ENCODE measurements around the gene HK3.

Gene HK3

GRCh38 chr5:176899296-176899891, at the start of gene HK3:
Gene HK3 (minus strand): TSS chr5:176899346. CDS start chr5:176896159, 3,187 bp downstream.
- Mint-ChIP-seq H3K27me3 (peaks cover 4% of the 10 kb centered on the region), H3K27ac (peak within 1 kb of the TSS; percentile 59), H3K36me3 (peaks cover 7% of the 10 kb centered on the region), H3K9me3 (ENCODE audit: low read depth) (no peaks in the 10 kb centered on the region), H3K4me3 (no peak within 1 kb of the TSS), H3K4me1 (ENCODE audit: low read depth) (peaks cover 34% of the 10 kb centered on the region)

GRCh38 chr5:176948458-176948857, 49.3 kb upstream of the HK3 start:
- Mint-ChIP-seq H3K36me3 (peaks cover 13% of the 10 kb centered on the region), H3K9me3 (ENCODE audit: low read depth) (no peaks in the 10 kb centered on the region), H3K4me3 (no peak overlapping the region), H3K27ac (no peak overlapping the region), H3K27me3 (no peaks in the 10 kb centered on the region), H3K4me1 (ENCODE audit: low read depth) (no peaks in the 10 kb centered on the region)

GRCh38 chr5:176947847-176948246, 48.7 kb upstream of the HK3 start:
- H3K4me1 Mint-ChIP-seq (ENCODE audit: low read depth), result no peaks in the 10 kb centered on the region
- H3K4me3 Mint-ChIP-seq, result no peak overlapping the region
- peak overlapping the region; percentile 50 for H3K27ac Mint-ChIP-seq
- no peaks in the 10 kb centered on the region for H3K27me3 Mint-ChIP-seq
- H3K36me3 Mint-ChIP-seq, result peaks cover 16% of the 10 kb centered on the region
- no peaks in the 10 kb centered on the region for H3K9me3 Mint-ChIP-seq (ENCODE audit: low read depth)

- Mint-ChIP-seq H3K4me1 (ENCODE audit: low read depth) (no peaks in the 10 kb centered on the region), H3K27me3 (no peaks in the 10 kb centered on the region), H3K4me3 (no peak overlapping the region), H3K9me3 (ENCODE audit: low read depth) (no peaks in the 10 kb centered on the region), H3K36me3 (peaks cover 13% of the 10 kb centered on the region), H3K27ac (no peak overlapping the region)
Observed at GRCh38 chr5:176944268-176944667, 45.1 kb upstream of the HK3 start.

GRCh38 chr5:176943816-176944215, 44.7 kb upstream of the HK3 start:
- H3K4me3 Mint-ChIP-seq, result no peak overlapping the region
- no peak overlapping the region for H3K27ac Mint-ChIP-seq
- no peaks in the 10 kb centered on the region for H3K9me3 Mint-ChIP-seq (ENCODE audit: low read depth)
- no peaks in the 10 kb centered on the region for H3K4me1 Mint-ChIP-seq (ENCODE audit: low read depth)
- H3K36me3 Mint-ChIP-seq, result peaks cover 13% of the 10 kb centered on the region
- H3K27me3 Mint-ChIP-seq, result no peaks in the 10 kb centered on the region

- no peaks in the 10 kb centered on the region for H3K27me3 Mint-ChIP-seq
- H3K4me1 Mint-ChIP-seq (ENCODE audit: low read depth), result no peaks in the 10 kb centered on the region
- no peak overlapping the region for H3K27ac Mint-ChIP-seq
- H3K4me3 Mint-ChIP-seq, result no peak overlapping the region
- peaks cover 13% of the 10 kb centered on the region for H3K36me3 Mint-ChIP-seq
- H3K9me3 Mint-ChIP-seq (ENCODE audit: low read depth), result no peaks in the 10 kb centered on the region
Observed at GRCh38 chr5:176941951-176942350, 42.8 kb upstream of the HK3 start.

- Mint-ChIP-seq H3K9me3 (ENCODE audit: low read depth) (no peaks in the 10 kb centered on the region), H3K27ac (no peak overlapping the region), H3K27me3 (no peaks in the 10 kb centered on the region), H3K4me3 (no peak overlapping the region), H3K36me3 (peaks cover 22% of the 10 kb centered on the region), H3K4me1 (ENCODE audit: low read depth) (peaks cover 15% of the 10 kb centered on the region)
Observed at GRCh38 chr5:176938472-176938871, 39.3 kb upstream of the HK3 start.

- Mint-ChIP-seq H3K4me3 (no peak overlapping the region), H3K27ac (peak overlapping the region; percentile 46), H3K4me1 (ENCODE audit: low read depth) (peaks cover 25% of the 10 kb centered on the region), H3K27me3 (no peaks in the 10 kb centered on the region), H3K9me3 (ENCODE audit: low read depth) (no peaks in the 10 kb centered on the region), H3K36me3 (peaks cover 15% of the 10 kb centered on the region)
Observed at GRCh38 chr5:176935017-176935416, 35.9 kb upstream of the HK3 start.

GRCh38 chr5:176934309-176934930, 35.3 kb upstream of the HK3 start:
- Mint-ChIP-seq H3K27me3 (no peaks in the 10 kb centered on the region), H3K9me3 (ENCODE audit: low read depth) (no peaks in the 10 kb centered on the region), H3K36me3 (peaks cover 15% of the 10 kb centered on the region), H3K27ac (peak overlapping the region; percentile 46), H3K4me1 (ENCODE audit: low read depth) (peaks cover 31% of the 10 kb centered on the region), H3K4me3 (no peak overlapping the region)

- Mint-ChIP-seq H3K9me3 (ENCODE audit: low read depth) (no peaks in the 10 kb centered on the region), H3K36me3 (peaks cover 5% of the 10 kb centered on the region), H3K4me1 (ENCODE audit: low read depth) (peaks cover 16% of the 10 kb centered on the region), H3K4me3 (no peak overlapping the region), H3K27ac (no peak overlapping the region), H3K27me3 (no peaks in the 10 kb centered on the region)
Observed at GRCh38 chr5:176929654-176930053, 30.5 kb upstream of the HK3 start.

- H3K4me1 Mint-ChIP-seq (ENCODE audit: low read depth), result peaks cover 16% of the 10 kb centered on the region
Observed at GRCh38 chr5:176927562-176927961, 28.4 kb upstream of the HK3 start.

GRCh38 chr5:176922817-176923216, 23.7 kb upstream of the HK3 start:
- Mint-ChIP-seq H3K4me1 (ENCODE audit: low read depth) (peaks cover 7% of the 10 kb centered on the region), H3K4me3 (no peak overlapping the region), H3K27ac (no peak overlapping the region), H3K9me3 (ENCODE audit: low read depth) (no peaks in the 10 kb centered on the region), H3K27me3 (no peaks in the 10 kb centered on the region), H3K36me3 (peaks cover 8% of the 10 kb centered on the region)

More at GRCh38 chr5:176927562-176927961, 28.4 kb upstream of the HK3 start:
- no peaks in the 10 kb centered on the region for H3K27me3 Mint-ChIP-seq
- H3K36me3 Mint-ChIP-seq, result peaks cover 5% of the 10 kb centered on the region
- no peak overlapping the region for H3K4me3 Mint-ChIP-seq
- H3K27ac Mint-ChIP-seq, result no peak overlapping the region
- H3K9me3 Mint-ChIP-seq (ENCODE audit: low read depth), result no peaks in the 10 kb centered on the region

- no peak overlapping the region for H3K27ac Mint-ChIP-seq
- H3K27me3 Mint-ChIP-seq, result no peaks in the 10 kb centered on the region
- peaks cover 7% of the 10 kb centered on the region for H3K4me1 Mint-ChIP-seq (ENCODE audit: low read depth)
- no peak overlapping the region for H3K4me3 Mint-ChIP-seq
- H3K36me3 Mint-ChIP-seq, result peaks cover 8% of the 10 kb centered on the region
- no peaks in the 10 kb centered on the region for H3K9me3 Mint-ChIP-seq (ENCODE audit: low read depth)
Observed at GRCh38 chr5:176921714-176922113, 22.6 kb upstream of the HK3 start.

- Mint-ChIP-seq H3K4me3 (no peak overlapping the region), H3K9me3 (ENCODE audit: low read depth) (no peaks in the 10 kb centered on the region), H3K4me1 (ENCODE audit: low read depth) (peaks cover 13% of the 10 kb centered on the region), H3K27ac (no peak overlapping the region), H3K36me3 (peaks cover 11% of the 10 kb centered on the region), H3K27me3 (no peaks in the 10 kb centered on the region)
Observed at GRCh38 chr5:176918613-176919012, 19.5 kb upstream of the HK3 start.

- H3K27me3 Mint-ChIP-seq, result no peaks in the 10 kb centered on the region
- H3K27ac Mint-ChIP-seq, result no peak overlapping the region
- H3K9me3 Mint-ChIP-seq (ENCODE audit: low read depth), result no peaks in the 10 kb centered on the region
- no peak overlapping the region for H3K4me3 Mint-ChIP-seq
- peaks cover 15% of the 10 kb centered on the region for H3K4me1 Mint-ChIP-seq (ENCODE audit: low read depth)
- H3K36me3 Mint-ChIP-seq, result peaks cover 7% of the 10 kb centered on the region
Observed at GRCh38 chr5:176916337-176916736, 17.2 kb upstream of the HK3 start.

- peaks cover 7% of the 10 kb centered on the region for H3K36me3 Mint-ChIP-seq
- H3K9me3 Mint-ChIP-seq (ENCODE audit: low read depth), result no peaks in the 10 kb centered on the region
- peaks cover 16% of the 10 kb centered on the region for H3K4me1 Mint-ChIP-seq (ENCODE audit: low read depth)
- no peaks in the 10 kb centered on the region for H3K27me3 Mint-ChIP-seq
- H3K4me3 Mint-ChIP-seq, result no peak overlapping the region
- H3K27ac Mint-ChIP-seq, result no peak overlapping the region
Observed at GRCh38 chr5:176915906-176916305, 16.8 kb upstream of the HK3 start.
